GM13977 (cell line): ENCODE results near the gene CASZ1.

Source experiments
- DNase-seq: peaks from one replicate; pipeline ENCODE4 v3.0.0; 2012; ENCODE audit warnings: low spot score
- CTCF ChIP-seq: IDR thresholded peaks from 2 replicates; pipeline ENCODE4 v1.5.1; 2012; ENCODE audit warnings: mild to moderate bottlenecking, control low read depth; ENCODE audit not compliant: insufficient read depth; ENCODE audit errors: extremely low read depth, missing control alignments
- in situ Hi-C: fragments of 300-500 bp; cut with MboI; formaldehyde crosslinking; loops from one replicate; pipeline ENCODE4 v1.12.0; 2022; ENCODE audit warnings: low sequenced_read_pairs, low pct_unique_long_range_greater_than_20kb, mixed read lengths, inconsistent platforms; ENCODE audit not compliant: unreplicated experiment

Gene CASZ1

GRCh38 chr1:10830961-10831668 is 34.7 kb upstream of the CASZ1 start:
- in situ Hi-C loops = no loop called here
- no peak for DNase-seq
- no peak for TF ChIP-seq CTCF

GRCh38 chr1:10829965-10830515 is 33.6 kb upstream of the CASZ1 start:
- no peak for TF ChIP-seq CTCF
- in situ Hi-C loops = no loop called here
- DNase-seq = no peak

- DNase-seq = no peak
- in situ Hi-C loops = no loop called here
- no peak for TF ChIP-seq CTCF
Measured at GRCh38 chr1:10829067-10829818, 32.8 kb upstream of the CASZ1 start.

GRCh38 chr1:10827377-10828333 is 31.2 kb upstream of the CASZ1 start:
- in situ Hi-C loops = no loop called here
- no peak for TF ChIP-seq CTCF
- DNase-seq = no peak

- no peak for TF ChIP-seq CTCF
- in situ Hi-C loops = no loop called here
- DNase-seq = no peak
Measured at GRCh38 chr1:10825592-10825991, 29.1 kb upstream of the CASZ1 start.
